Measurements from ENCODE around the gene SLC12A7. TPM values are rescaled to one million over a fixed set of nuclear protein-coding genes. Genes with fewer than 3 reads are reported as not detected.
A peak's percentile ranks its signal among the peaks of the same experiment; 100 is the strongest.

SLC12A7 gene
- total RNA-seq, 1 donor from 2014 or later = 49.5 TPM

GRCh38 chr5:1113805-1114586 lies 2.1 kb upstream of the SLC12A7 start:
- intact Hi-C loops (cut with DNase I) = no loop called here
- ATAC-seq = no peak
- Histone ChIP-seq H3K4me3 (no peak overlapping the region), H3K27ac (no peak overlapping the region), H3K27me3 (ENCODE audit: low read depth) (no peaks in the 10 kb centered on the region), H3K4me1 (peaks cover 20% of the 10 kb centered on the region), H3K36me3 (no peaks in the 10 kb centered on the region), H3K9me3 (no peaks in the 10 kb centered on the region)
- TF ChIP-seq CTCF (IDR thresholded peaks at IDR 0.05) = no peak
- no peak for DNase-seq

GRCh38 chr5:1113332-1113690 lies 1.4 kb upstream of the SLC12A7 start:
- TF ChIP-seq CTCF (IDR thresholded peaks at IDR 0.05) = no peak
- Histone ChIP-seq H3K4me1 (peaks cover 25% of the 10 kb centered on the region), H3K27me3 (ENCODE audit: low read depth) (no peaks in the 10 kb centered on the region), H3K27ac (no peak overlapping the region), H3K9me3 (no peaks in the 10 kb centered on the region), H3K36me3 (no peaks in the 10 kb centered on the region), H3K4me3 (no peak overlapping the region)
- intact Hi-C loops (cut with DNase I) = no loop called here
- DNase-seq = no peak
- no peak for ATAC-seq

- H3K4me1 ChIP-seq = peaks cover 25% of the 10 kb centered on the region
- H3K4me3 ChIP-seq = no peak overlapping the region
- no peaks in the 10 kb centered on the region for H3K36me3 ChIP-seq
- no peaks in the 10 kb centered on the region for H3K9me3 ChIP-seq
- ATAC-seq = no peak
- no peak for DNase-seq
- no peaks in the 10 kb centered on the region for H3K27me3 ChIP-seq (ENCODE audit: low read depth)
- intact Hi-C loops (cut with DNase I) = no loop called here
- H3K27ac ChIP-seq = no peak overlapping the region
- TF ChIP-seq CTCF (IDR thresholded peaks at IDR 0.05) = no peak
These were observed 901 bp upstream of the SLC12A7 start for GRCh38 chr5:1112596-1113331.

GRCh38 chr5:1111241-1111726 lies 579 bp downstream of the SLC12A7 start:
- DNase-seq = peak; percentile 73
- TF ChIP-seq CTCF (IDR thresholded peaks at IDR 0.05) = no peak
- ATAC-seq = peak; percentile 66 to 67
- Histone ChIP-seq H3K27me3 (ENCODE audit: low read depth) (no peaks in the 10 kb centered on the region), H3K27ac (peak overlapping the region; percentile 90), H3K36me3 (no peaks in the 10 kb centered on the region), H3K4me1 (peaks cover 37% of the 10 kb centered on the region), H3K4me3 (peak overlapping the region; percentile 96), H3K9me3 (no peaks in the 10 kb centered on the region)
- intact Hi-C loops (cut with DNase I) = no loop called here

- intact Hi-C loops (cut with DNase I) = no loop called here
- Histone ChIP-seq H3K36me3 (no peaks in the 10 kb centered on the region), H3K4me1 (peaks cover 44% of the 10 kb centered on the region), H3K4me3 (peak overlapping the region; percentile 96), H3K27me3 (ENCODE audit: low read depth) (no peaks in the 10 kb centered on the region), H3K27ac (peak overlapping the region; percentile 90), H3K9me3 (no peaks in the 10 kb centered on the region)
- no peak for TF ChIP-seq CTCF (IDR thresholded peaks at IDR 0.05)
- DNase-seq (no peak), ATAC-seq (peak; percentile 50 to 57)
These were observed 1.3 kb downstream of the SLC12A7 start for GRCh38 chr5:1110307-1111240.
